HG03045 (cell line): ENCODE measurements around the gene AKIP1.
"Not testable (repeated sequence)": the region's sequence is repeated elsewhere in the genome, so short reads cannot be mapped to it uniquely, and the experiment has no call there.

Experiments
- ATAC-seq: cut with Tn5 transposase; IDR thresholded peaks from one replicate; pipeline ENCODE4 v1.9.1; 2021; ENCODE audit warnings: mild to moderate bottlenecking, moderate library complexity; ENCODE audit not compliant: unreplicated experiment

AKIP1 gene

DNA sequence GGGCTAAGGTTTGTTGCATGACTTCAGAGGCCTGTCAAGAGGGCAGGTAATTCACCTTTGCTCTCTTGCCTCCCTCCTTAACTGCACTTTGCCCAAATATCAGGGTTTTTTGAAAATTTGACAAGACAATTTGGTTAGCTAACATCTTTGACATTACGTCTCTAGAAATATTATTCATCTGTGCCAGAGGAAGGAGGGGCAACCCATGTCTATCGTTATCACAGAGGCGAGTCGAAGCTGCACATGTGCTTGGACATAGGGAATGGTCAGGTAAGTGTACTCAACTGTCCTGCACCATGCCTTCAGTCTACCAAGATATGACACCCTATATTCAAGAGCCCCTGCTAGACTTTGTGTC lies 3.7 kb downstream of the AKIP1 start:
- no peak for ATAC-seq

DNA sequence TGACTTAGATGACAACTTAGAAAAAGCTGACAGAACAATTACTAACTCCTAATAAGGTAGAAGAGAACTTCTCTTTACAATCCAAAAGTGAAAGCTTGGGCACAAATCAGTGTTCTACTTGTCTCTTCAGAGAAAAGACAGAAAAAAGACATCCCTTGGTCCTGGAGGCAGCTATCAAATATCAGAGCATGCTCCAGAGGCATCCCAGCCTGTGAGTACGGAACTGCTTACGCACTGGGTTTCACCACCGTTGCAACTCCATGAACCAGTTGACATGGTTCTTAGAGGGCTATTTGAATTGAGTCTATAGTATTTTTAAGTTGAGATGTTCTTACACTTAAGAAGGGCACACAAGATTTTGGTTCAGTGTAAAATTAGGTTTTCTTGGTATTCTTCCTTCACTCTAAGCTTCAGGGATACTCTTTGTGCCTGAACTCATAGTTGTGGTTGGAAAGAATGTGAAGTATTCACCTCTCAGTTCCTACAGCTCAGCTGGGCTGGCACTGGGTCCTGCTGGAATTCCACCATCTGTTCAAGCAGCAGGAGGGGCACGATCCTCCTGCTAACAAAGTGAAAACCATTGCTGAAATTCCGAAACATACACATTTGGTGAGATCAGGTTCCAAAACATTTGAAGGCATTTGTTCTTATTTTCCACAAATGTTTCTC lies 6.3 kb downstream of the AKIP1 start:
- no peak for ATAC-seq

DNA sequence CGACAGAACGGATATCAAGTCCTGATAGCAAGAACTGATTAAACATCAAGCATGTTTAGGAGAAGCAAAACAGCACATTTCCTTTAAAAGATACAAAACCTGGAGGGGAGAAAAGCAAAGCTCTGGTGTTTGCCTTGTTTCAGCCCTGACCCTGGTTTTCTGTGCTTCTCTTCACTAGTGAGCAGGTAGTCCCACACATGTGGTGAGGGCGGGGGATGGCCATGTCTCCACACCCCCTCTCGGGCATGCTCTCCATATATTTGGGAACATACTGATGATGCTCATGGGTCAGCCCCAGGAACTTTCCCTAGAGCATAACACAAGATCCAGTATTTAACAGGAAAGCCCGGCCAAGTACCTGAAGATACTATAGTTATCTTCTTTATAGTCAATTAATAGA lies 11.7 kb downstream of the AKIP1 start:
- ATAC-seq, result no peak

DNA sequence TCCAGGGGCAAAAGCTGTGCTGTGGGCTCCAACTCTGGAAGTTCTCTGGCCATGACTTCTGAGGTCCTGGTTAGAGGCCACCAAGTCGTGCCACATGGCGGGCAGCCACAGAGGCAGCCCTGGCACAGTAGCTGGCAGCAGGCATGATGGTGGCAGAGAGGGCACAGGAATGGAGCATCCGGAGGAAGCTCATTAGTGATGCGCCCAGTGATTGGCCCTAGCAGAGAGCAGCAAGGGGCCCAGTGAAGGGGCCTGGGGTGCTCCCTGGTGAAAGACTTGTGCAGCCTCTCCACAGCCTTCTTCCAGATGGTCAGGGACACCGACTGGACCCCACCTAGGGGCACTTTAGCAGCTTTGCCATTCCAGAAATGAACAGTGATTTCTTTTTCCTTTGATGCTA lies 14.7 kb downstream of the AKIP1 start:
- ATAC-seq, result no peak

DNA sequence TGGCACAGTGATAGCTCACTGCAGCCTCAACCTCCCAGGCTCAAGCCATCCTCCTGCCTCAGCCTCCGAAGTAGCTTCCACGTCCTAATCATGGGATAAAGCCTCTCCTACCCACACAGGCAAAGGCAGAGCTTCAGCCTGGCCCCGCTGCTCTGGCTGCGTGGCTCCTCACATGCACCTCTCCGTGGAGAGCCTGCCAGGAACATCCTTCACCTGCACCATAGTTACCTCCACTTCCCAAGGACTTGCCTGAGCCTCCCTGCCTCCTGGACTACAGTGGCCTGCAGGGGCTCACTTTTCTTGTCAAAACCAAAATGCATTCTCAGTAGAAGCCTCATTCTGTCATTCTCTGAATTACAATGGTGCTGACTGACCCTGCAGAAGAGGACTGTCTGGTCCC lies 15.2 kb downstream of the AKIP1 start:
- ATAC-seq, result no peak

DNA sequence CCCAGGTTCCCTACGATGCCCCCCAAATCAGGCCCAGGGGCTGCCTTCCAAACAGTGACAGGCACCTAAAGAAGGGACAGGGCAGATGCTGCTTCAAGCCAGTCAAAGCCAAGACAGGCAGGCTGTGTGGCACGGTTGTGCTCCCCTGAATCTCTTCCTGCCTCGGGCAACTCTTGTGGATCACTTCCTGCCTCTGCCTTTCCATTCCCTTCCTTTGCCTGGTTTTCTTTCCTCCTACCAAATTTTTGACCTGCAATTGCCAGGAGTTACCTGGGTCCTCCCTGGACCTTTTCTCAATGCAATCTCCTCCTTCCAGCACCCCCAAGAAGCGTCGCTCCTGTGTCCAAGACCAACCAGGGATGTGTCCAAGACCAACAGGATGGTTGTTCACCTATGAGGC lies 16.2 kb downstream of the AKIP1 start:
- no peak for ATAC-seq

DNA sequence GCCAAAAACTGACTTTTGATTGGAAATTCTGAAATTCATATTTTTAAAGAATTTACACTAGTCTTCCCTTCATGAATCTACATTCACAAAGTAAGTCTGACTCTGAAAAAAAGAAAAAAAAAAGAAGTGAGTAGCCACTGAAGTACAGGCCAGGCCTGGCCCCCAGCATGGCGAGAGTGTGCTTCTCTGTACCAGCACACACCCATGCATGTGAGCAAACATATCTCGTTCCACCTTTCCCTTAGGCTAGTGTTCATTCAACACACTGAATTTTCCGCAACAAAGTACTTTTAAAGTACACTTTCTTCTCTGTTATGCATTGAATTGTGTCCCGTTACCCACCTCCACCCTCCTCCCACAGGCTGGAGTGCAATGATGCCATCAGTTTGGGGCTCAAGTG lies 17.2 kb downstream of the AKIP1 start:
- no peak for ATAC-seq

DNA sequence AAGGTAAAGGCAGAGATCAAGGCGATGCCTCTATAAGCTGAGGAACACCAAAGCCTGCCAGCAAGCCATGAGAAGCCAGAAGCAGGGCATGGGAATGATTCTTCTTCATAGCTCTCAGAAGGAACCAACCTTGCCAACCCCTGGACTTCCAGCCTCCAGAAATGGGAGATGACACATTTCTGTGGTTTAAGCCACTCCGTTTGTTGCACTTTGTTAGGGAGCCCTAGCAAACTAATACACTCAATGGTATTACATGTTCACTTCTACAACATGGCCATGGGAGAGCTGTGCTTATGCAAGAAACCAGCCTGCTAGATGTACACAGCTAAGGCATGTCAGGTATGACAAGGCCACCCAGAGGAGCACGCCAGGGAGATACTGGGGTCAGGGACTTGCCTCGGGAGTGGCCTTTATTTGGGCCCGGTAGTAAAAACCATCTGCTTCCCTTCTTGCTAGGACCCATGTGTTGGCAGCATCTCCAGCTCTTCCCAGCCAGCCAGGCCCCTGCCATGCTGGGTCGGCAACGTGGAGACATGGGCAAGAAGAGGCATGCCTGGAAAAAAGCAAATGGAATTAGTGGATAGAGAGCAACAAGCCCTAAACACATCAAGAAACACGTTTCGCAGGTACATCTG lies 18.1 kb downstream of the AKIP1 start:
- ATAC-seq, result no peak

DNA sequence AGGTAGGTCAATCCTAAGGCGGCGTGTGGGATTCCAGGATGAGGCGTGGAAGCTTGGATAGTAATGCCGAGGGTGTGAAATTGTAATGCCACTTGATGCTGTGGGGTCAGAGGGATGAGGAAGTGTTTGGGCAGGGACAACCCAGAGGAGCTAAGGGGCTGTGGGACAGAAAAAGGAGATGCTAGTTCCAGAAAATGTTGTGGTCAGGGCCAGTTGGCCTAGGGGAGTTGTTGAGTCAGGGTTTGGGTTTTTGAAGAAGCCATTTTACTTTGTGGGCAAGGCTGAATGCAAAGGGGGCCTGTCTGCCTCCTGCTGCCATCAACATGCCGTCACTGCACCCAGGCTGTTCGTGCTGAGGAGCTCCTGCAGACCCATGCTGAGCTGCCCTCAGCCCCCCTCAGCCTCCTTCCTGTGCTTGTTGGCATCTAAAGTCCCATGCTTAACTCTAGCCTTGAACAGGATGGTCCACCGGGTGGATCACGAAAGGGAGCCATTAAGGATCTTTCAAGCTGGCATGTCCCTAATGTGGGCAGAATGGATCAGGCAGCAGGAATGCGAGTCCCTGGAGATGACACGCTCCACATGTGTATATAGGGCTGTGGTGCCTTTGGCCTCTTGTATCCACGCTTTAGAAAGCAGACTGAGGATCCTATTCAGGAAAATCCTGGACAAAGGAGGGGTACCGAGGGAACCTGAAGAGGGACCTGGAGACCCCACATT lies 19.6 kb downstream of the AKIP1 start:
- no peak for ATAC-seq

DNA sequence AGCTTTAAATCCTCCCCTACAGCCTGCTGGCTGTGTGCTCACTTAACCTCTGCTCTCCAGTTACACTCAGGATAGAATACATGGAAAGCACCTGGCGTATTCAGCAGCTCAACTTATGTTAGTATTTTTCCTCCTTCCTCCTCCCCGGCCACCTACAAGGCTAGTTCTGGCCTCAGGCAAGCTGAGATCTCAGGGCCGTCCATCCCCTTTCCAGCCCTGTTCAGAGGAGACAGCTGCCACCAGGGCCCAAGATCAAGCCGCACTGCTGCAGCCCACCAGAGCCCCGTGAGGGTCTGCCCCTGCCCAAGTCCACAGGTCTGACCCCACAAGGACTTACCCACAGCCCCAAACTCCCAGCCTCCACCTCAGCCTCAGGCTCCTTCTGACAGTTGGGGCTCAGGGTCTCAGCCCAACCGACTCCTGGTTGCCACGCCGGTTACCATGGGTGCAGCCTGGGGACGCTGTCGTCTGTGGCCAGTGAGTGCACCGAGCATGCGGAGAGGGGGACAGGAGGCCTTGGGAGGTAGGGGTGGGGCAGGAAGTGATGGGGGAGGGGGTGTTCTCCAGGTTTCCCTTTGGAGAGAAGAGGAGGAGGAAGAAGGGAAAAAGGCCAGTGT lies 21.7 kb downstream of the AKIP1 start, which contains the start of gene C11orf16:
Gene C11orf16, minus strand, starts transcription at position 384 of the 617 bp plus-strand sequence. CDS start 639 bp downstream, outside the sequence.
- ATAC-seq, result no peak

DNA sequence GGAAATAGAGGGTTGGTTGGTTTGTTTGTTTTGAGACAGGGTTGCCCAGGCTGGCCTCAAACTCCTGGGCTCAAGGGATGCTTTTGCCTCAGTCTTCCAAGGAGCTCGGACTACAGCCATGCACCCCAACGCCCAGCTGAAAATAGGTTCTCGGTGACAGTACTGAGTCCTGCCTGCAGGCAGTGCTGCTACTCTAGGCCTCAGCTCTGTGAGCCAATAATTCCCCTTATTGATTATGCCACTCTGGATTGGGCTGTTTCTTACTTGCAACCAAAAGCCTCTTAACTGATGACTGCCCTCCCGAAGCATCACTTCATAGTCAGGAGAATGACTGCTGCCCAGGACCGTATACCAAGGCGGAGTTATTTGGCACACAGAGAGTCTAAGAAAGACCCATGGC lies 22.9 kb downstream of the AKIP1 start:
- ATAC-seq, result no peak

DNA sequence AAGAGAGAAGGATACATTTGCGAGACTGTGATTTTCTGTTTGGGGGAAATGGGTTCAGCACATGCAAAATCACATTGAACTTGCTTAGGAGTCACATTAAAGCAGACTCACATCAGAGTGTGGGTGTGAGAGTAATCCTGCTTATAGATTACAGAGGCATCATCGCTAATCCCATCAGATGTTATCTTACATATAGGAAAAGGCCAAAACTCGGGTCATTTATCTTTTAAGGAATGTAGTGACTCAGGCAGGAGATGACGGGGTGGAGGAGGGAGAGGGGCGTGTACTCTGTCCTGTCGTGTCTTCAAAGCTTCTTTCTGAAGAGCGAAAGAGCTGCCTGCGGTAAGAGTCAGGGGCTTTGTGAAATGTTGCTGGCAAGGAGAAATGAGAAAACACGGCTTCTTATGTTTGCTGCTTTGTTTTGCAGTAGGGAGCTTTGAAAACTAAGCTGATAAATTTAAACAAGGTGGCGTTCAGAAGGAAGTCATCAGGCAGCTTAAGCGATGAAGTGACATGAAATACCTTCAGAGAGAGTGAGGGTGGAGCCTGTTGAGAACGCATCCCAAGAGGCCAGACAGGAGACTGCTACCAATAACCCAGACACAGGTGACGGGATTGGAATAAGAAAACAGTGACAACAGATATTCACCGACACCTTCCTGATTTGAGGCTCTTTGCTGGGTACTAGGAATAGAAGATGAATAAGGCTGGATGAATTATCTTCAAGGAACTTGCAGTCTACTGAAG lies 23.9 kb downstream of the AKIP1 start:
- no peak for ATAC-seq

DNA sequence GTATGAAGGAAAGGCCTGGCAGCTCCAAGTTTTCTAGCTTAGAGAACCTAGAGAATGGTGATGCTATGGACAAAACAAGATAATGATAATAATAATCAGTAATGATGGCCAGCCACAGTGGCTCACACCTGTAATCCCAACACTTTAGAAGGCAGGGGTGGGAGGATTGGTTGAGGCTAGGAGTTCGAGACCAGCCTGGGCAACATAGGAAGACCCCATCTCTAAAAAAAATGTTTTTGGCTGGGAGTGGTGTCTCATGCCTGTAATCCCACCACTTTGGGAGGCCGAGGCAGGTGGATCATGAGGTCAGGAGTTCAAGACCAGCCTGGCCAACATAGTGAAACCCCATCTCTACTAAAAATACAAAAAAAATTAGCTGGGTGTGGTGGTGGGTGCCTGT lies 24.8 kb downstream of the AKIP1 start:
- ATAC-seq, result not testable (repeated sequence)

DNA sequence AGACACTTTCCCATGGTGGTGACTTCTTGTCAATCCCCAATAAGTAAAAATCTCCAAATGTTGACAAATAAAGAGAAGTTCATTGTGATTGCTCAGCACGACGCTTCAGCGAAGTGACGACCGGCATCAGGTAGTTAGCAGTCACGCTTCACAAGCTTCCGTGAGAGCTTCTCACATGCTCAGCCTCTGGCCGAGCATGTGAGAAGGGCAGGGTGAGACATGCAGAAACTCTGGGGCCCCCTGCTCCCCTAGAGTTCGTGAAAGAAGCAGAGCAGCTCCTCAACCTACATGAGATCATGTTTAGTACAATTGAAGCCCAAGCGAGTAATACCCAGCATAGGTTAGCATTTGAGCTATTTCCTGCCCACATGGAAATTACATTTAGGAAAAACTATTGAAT lies 26.2 kb downstream of the AKIP1 start:
- ATAC-seq, result no peak

DNA sequence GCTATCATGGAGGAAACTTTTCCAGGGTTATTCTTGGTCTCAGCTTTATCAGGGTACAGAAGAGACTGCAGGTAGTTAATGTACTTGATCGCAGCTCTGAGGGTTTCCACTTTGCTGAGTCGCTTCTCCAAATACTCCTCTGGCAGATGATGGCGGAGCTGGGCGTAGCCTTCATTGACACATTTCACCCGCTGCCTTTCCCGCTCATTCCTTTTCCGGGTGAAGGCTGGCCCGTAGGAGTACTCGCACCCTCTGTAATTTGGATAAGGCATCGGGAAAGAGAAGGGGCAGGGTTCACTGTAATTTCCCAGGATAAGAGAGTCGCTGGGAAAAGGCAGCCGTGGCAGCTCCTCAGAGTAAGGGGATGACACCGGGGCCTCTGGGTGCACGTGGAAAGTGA lies 26.7 kb downstream of the AKIP1 start:
- no peak for ATAC-seq

DNA sequence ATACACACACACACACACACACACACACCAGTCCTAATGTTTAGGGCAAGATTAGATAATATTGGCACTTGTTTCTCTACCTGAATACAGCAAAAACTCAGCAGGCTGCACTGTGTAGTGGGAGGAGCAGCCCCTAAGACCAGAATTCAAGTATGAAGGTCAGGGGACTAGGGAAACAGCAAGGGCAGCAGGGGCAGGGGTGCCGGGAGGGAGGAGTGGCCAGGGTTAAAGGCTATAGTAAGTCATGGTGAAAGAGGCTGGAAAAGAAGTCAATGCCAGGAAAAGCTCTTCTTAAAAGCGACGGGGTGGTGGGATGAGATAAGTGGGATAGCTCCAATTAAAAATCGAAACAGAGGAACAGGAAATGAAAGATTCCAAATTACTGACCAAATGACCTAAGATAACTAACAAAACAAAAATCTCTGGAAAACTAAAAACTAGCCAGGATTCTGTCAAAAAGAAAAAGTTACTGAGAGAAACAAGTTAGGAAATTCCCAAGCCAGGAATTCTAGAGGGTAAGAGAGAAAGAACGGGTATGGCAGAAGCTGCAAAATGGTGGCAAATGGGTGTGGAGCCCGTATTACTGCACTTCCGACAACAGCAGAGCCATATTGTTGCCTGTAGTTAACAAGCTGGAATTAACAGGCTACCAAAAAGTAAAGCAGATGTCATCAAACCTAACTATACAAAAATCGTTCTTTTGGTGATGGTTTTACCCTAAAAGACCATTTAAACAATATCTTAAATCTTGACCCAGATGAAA lies 30.5 kb downstream of the AKIP1 start:
- no peak for ATAC-seq

DNA sequence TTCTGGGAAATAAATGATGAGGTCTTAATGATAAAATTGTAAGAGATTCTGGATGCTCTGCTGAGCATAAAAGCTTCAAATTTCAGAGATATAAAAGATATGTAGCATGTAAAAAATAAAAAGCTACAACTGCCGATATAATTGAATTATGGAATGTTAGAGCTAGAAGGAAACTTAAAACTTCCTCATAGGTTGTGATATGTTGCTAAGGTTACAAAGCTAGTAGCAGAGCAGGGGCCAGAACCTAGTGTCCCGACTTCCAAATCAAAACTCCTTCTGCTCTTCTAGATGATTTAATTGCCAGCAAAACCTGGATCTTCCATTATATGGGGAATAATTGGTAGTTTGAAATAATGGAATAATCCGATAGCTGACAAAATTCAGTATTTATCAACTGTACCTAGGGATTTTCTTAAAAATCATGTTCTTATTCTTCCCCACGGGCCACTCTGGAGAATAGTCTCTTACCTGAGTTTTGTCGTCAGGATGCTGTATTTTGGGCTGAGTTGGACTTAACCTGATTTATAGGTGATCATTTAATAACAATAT lies 31.6 kb downstream of the AKIP1 start, which contains the start of gene ASCL3:
Gene ASCL3, minus strand, starts transcription at position 499 of the 549 bp plus-strand sequence. CDS start 4,855 bp downstream, outside the sequence.
- ATAC-seq, result no peak

DNA sequence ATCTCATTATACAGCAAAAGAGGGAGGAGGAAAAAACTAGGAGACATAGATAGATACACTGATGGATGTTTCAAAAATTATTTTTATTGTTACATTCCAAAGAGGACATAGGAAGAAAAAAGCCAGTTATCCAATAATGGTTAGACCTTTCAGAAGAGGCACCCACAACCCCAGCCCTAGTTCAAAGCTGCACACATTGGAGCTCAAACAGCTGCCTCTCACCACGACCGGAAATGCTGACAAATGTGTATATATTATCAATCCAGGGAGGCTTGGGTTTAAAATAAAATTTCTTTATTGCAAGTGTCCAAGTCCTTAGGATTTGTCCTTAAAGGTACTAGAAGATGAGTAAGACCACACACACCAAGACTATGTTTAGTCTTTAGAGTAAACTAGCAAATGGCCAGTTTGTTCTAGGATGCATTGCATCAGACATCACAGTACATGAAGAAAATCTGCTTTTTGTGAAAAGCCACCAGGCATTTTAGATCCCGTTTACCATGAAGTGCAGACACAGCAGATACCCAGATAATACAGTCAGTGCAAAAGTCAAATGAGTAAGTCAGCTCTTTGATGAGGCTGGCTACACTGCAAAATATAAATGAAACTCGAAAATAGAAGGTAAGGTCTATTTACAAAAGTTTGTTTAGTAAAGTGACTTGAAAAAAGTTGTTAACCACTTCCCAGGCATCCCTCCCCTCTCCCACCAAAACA lies 36.4 kb downstream of the AKIP1 start:
- ATAC-seq, result no peak

DNA sequence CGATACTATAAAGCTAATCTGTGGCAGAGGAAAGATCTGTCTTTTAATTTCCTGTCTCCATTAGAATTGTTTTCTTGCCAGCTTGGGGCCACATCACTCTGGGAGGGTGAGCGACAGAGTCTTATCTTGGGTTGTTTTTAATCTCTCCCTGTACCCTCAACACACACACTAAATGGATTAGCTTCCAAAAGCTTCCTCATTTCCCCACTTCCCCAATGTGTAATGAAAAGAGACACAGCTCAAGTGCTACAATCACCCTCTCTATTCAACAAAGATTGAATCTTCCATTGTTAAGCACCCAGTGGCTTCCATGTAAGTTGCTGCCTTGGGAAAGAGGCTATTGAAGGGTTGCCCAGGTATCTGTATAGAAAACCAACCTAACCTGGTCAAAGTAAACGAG lies 37.9 kb downstream of the AKIP1 start:
- ATAC-seq, result no peak
